AG20443 (cell line): Measurements from ENCODE around the gene EFHD2.
"Not testable (repeated sequence)": the region's sequence is repeated elsewhere in the genome, so short reads cannot be mapped to it uniquely, and the experiment has no call there.

Experiments used
- DNase-seq: peaks from one replicate; pipeline ENCODE4 v3.0.0; 2012; ENCODE audit warnings: low spot score, mixed read lengths

Gene EFHD2

GRCh38 chr1:15452866-15453571, 43.3 kb downstream of the EFHD2 start:
- DNase-seq, result no peak

GRCh38 chr1:15453734-15454133, 44.0 kb downstream of the EFHD2 start:
- DNase-seq, result no peak

- DNase-seq, result peak; percentile 46
Observed at GRCh38 chr1:15454256-15454655, 44.6 kb downstream of the EFHD2 start.

- no peak for DNase-seq
Observed at GRCh38 chr1:15455522-15455921, 45.8 kb downstream of the EFHD2 start.

GRCh38 chr1:15456313-15456954, 46.7 kb downstream of the EFHD2 start, which contains the start of gene CELA2A:
Gene CELA2A, plus strand, starts transcription at chr1:15456732. Its CDS starts 22 bp downstream, at chr1:15456754.
- DNase-seq, result no peak

- DNase-seq, result no peak
Observed at GRCh38 chr1:15457585-15457984, 47.9 kb downstream of the EFHD2 start.

- not testable (repeated sequence) for DNase-seq
Observed at GRCh38 chr1:15458388-15458787, 48.7 kb downstream of the EFHD2 start.

- DNase-seq, result no peak
Observed at GRCh38 chr1:15459771-15460707, 50.4 kb downstream of the EFHD2 start.

GRCh38 chr1:15460708-15461095, 51.0 kb downstream of the EFHD2 start:
- DNase-seq, result no peak

GRCh38 chr1:15463064-15463800, 53.5 kb downstream of the EFHD2 start:
- DNase-seq, result not testable (repeated sequence)

GRCh38 chr1:15463926-15464322, 54.2 kb downstream of the EFHD2 start:
- DNase-seq, result not testable (repeated sequence)

- no peak for DNase-seq
Observed at GRCh38 chr1:15465674-15466073, 56.0 kb downstream of the EFHD2 start.

- DNase-seq, result not testable (repeated sequence)
Observed at GRCh38 chr1:15466955-15467625, 57.4 kb downstream of the EFHD2 start.

- no peak for DNase-seq
Observed at GRCh38 chr1:15468145-15468544, 58.5 kb downstream of the EFHD2 start.

- DNase-seq, result no peak
Observed at GRCh38 chr1:15469361-15469760, 59.7 kb downstream of the EFHD2 start.

- DNase-seq, result not testable (repeated sequence)
Observed at GRCh38 chr1:15469821-15470448, 60.2 kb downstream of the EFHD2 start.

GRCh38 chr1:15471067-15471466, 61.4 kb downstream of the EFHD2 start:
- DNase-seq, result not testable (repeated sequence)

GRCh38 chr1:15471723-15472122, 62.0 kb downstream of the EFHD2 start:
- DNase-seq, result not testable (repeated sequence)

- no peak for DNase-seq
Observed at GRCh38 chr1:15472587-15472986, 62.9 kb downstream of the EFHD2 start.

- no peak for DNase-seq
Observed at GRCh38 chr1:15475752-15476314, 66.1 kb downstream of the EFHD2 start, which contains the start of gene CELA2B. Gene CELA2B, plus strand, starts transcription at chr1:15476104. Its CDS starts 22 bp downstream, at chr1:15476126.
